Fibroblast of villous mesenchyme (primary cell): ENCODE data around the gene CBLB. TPM values are rescaled to one million over a fixed set of nuclear protein-coding genes. Genes with fewer than 3 reads are reported as not detected.

Source experiments
- DNase-seq: peaks from one replicate; pipeline ENCODE4 v3.0.0-alpha.2; 2010; ENCODE audit warnings: low read depth
- H3K4me3 ChIP-seq: 2 replicates; pipeline ENCODE4 v1.5.1; 2011; ENCODE audit warnings: low read depth, mild to moderate bottlenecking, low read length
- total RNA-seq: library from RNA; depleted of rRNA; stranded (reverse); fragments of >200 nt; gene quantifications from 2 replicates; pipeline ENCODE4 v1.2.3, GENCODE V29; 2012
- TF ChIP-seq, protein P1 (sequence below): IDR thresholded peaks from 2 replicates; pipeline ENCODE4 v1.5.1; 2012; ENCODE audit warnings: low read depth, mild to moderate bottlenecking, low read length; ENCODE audit not compliant: insufficient read depth

The CBLB gene
- total RNA-seq, 1 donor = 40.6 TPM

DNA sequence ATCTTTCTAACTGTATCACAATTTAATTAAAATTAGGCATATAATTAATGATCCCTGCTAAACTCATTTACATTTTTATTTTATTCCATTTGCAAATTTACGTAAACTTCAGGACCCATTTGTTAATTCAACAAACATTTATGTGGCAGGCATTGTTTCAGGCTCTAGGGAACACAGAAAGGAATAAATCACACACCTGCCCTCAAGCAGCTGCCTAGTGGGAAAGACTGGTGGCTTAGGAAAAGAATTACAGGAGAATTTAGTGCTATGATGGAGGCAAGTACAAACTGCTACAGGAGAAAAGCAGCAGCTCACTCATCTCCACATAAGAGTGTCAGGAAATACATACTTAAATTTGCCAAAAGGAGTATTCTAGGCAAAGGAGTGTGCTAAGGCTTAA lies 11.2 kb downstream of the CBLB start:
- TF ChIP-seq, protein P1, sequence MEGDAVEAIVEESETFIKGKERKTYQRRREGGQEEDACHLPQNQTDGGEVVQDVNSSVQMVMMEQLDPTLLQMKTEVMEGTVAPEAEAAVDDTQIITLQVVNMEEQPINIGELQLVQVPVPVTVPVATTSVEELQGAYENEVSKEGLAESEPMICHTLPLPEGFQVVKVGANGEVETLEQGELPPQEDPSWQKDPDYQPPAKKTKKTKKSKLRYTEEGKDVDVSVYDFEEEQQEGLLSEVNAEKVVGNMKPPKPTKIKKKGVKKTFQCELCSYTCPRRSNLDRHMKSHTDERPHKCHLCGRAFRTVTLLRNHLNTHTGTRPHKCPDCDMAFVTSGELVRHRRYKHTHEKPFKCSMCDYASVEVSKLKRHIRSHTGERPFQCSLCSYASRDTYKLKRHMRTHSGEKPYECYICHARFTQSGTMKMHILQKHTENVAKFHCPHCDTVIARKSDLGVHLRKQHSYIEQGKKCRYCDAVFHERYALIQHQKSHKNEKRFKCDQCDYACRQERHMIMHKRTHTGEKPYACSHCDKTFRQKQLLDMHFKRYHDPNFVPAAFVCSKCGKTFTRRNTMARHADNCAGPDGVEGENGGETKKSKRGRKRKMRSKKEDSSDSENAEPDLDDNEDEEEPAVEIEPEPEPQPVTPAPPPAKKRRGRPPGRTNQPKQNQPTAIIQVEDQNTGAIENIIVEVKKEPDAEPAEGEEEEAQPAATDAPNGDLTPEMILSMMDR = no peak
- H3K4me3 ChIP-seq = no peak overlapping the region
- DNase-seq = no peak

- no peak for DNase-seq
- no peak overlapping the region for H3K4me3 ChIP-seq
- TF ChIP-seq, protein P1 = no peak
These were observed 12.2 kb downstream of the CBLB start for GRCh38 chr3:105856605-105857004.

- DNase-seq = no peak
- TF ChIP-seq, protein P1 = no peak
- no peak overlapping the region for H3K4me3 ChIP-seq
These were observed 14.9 kb downstream of the CBLB start for GRCh38 chr3:105853801-105854432.

GRCh38 chr3:105851582-105851981 lies 17.2 kb downstream of the CBLB start:
- no peak overlapping the region for H3K4me3 ChIP-seq
- DNase-seq = no peak
- TF ChIP-seq, protein P1 = no peak

- DNase-seq = no peak
- no peak overlapping the region for H3K4me3 ChIP-seq
- TF ChIP-seq, protein P1 = no peak
These were observed 17.6 kb downstream of the CBLB start for GRCh38 chr3:105851176-105851575.

DNA sequence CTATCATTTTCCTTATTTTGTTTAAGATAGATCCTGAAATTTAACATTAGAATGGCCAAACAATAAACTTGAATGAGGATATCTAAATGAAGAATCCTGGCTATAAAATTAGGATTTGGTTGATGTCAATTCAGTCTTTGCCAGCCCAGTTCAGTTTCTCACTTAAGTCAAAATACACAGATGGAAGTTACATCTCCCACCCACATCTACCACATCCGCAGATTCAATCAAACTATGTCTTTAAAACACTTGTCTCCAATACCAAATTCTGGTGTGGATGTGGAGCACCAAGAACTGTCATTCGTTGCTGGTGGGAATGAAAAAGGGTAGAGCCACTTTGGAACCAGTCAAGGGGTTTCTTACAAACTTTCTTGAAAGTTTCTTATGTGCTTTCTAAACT lies 18.2 kb downstream of the CBLB start:
- no peak for DNase-seq
- TF ChIP-seq, protein P1 = no peak
- H3K4me3 ChIP-seq = no peak overlapping the region

- no peak overlapping the region for H3K4me3 ChIP-seq
- TF ChIP-seq, protein P1 = no peak
These were observed 20.0 kb downstream of the CBLB start for GRCh38 chr3:105848821-105849220.

More at GRCh38 chr3:105848821-105849220, 20.0 kb downstream of the CBLB start:
- no peak for DNase-seq
